Purkinje cell (primary cell): ENCODE data around the gene OR10AG1. TPM values are rescaled to one million over a fixed set of nuclear protein-coding genes. Genes with fewer than 3 reads are reported as not detected.

ENCODE experiments used
- polyA plus RNA-seq: library from polyadenylated mRNA; unstranded; fragments of >200 nt; fragmentation: Nextera tagmentation; gene quantifications from 2 replicates; pipeline ENCODE4 v1.2.1, GENCODE V29; 2014

Gene OR10AG1
- not detected in 2 replicates for polyA plus RNA-seq

GRCh38 chr11:55969845-55970244, at the start of gene OR10AG1:
Gene OR10AG1, minus strand, starts transcription at chr11:55969945. Its CDS starts 38 bp downstream, at chr11:55969907.

GRCh38 chr11:55994525-55994924, 24.8 kb upstream of the OR10AG1 start, which contains the start of gene OR5F1:
Gene OR5F1, minus strand, starts transcription at chr11:55994625. Its CDS starts 0 bp downstream, at chr11:55994625.

DNA sequence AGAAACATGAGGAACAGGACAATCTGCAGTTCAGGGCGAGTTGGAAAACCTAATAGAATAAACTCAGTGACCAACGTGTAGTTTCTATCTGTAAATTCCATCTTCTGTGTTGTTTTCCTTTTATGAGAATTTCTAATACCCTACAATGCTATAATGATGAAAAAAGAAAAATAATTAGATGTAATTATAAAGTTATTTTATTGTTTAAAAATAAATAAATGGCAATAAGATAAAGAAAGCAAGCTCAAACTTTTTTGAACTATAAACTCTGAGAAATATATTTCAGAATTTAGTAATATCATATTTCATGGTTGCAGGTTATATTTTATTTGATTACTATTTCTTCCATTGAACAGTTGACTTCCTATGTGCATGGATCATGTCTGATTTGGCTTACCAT, 33.4 kb downstream of the OR10AG1 start, which contains the start of gene OR5I1:
TSS of gene OR5I1 (minus strand) at position 101 of the 400 bp plus-strand sequence. CDS start at position 101, 0 bp downstream.

Other genes with a start within 250 kb of the OR10AG1 start
- gene OR5D13, start 196.5 kb downstream of the OR10AG1 start, polyA plus RNA-seq = not detected in 2 replicates
- not detected in 2 replicates for gene OR5D14, start 174.4 kb downstream of the OR10AG1 start, polyA plus RNA-seq
- not detected in 2 replicates for gene OR5L1, start 158.6 kb downstream of the OR10AG1 start, polyA plus RNA-seq
- gene OR5D18, start 150.3 kb downstream of the OR10AG1 start, polyA plus RNA-seq = not detected in 2 replicates
- gene OR5L2, start 142.7 kb downstream of the OR10AG1 start, polyA plus RNA-seq = not detected in 2 replicates
- gene OR5D16, start 131.2 kb downstream of the OR10AG1 start, polyA plus RNA-seq = not detected in 2 replicates
- gene TRIM51, start 86.6 kb downstream of the OR10AG1 start, polyA plus RNA-seq = not detected in 2 replicates
- not detected in 2 replicates for gene OR5W2, start 55.4 kb downstream of the OR10AG1 start, polyA plus RNA-seq
- not detected in 2 replicates for gene OR5I1, start 33.5 kb downstream of the OR10AG1 start, polyA plus RNA-seq
- not detected in 2 replicates for gene OR5F1, start 24.7 kb upstream of the OR10AG1 start, polyA plus RNA-seq
- not detected in 2 replicates for gene OR5AS1, start 57.7 kb upstream of the OR10AG1 start, polyA plus RNA-seq
- gene OR8I2, start 123.4 kb upstream of the OR10AG1 start, polyA plus RNA-seq = not detected in 2 replicates
- not detected in 2 replicates for gene OR8H2, start 133.7 kb upstream of the OR10AG1 start, polyA plus RNA-seq
- gene OR8H3, start 152.4 kb upstream of the OR10AG1 start, polyA plus RNA-seq = not detected in 2 replicates
- gene OR8J3, start 170.3 kb upstream of the OR10AG1 start, polyA plus RNA-seq = not detected in 2 replicates
- gene OR8K5, start 190.4 kb upstream of the OR10AG1 start, polyA plus RNA-seq = not detected in 2 replicates
- gene OR5J2, start 206.7 kb upstream of the OR10AG1 start, polyA plus RNA-seq = not detected in 2 replicates